ENCODE results near the gene SRPK1.
"Not testable (repeated sequence)": the region's sequence is repeated elsewhere in the genome, so short reads cannot be mapped to it uniquely, and the experiment has no call there.

SRPK1 gene

GRCh38 chr6:35945650-35946025 is 24.7 kb upstream of the SRPK1 start:
- Histone ChIP-seq H3F3A (ENCODE audit: insufficient read depth, low read length) (no peaks in the 10 kb centered on the region), H3K4me2 (ENCODE audit: low read length) (no peak overlapping the region), H3K36me3 (ENCODE audit: insufficient read depth, low read length) (no peaks in the 10 kb centered on the region), H3K27ac (ENCODE audit: low read depth, low read length, poor library complexity, severe bottlenecking) (no peak overlapping the region), H4K20me1 (ENCODE audit: insufficient read depth, low read length) (no peaks in the 10 kb centered on the region), H2AFZ (ENCODE audit: low read length) (no peak overlapping the region), H3K9me2 (ENCODE audit: low read depth, low read length) (no peaks in the 10 kb centered on the region), H3K4me3 (ENCODE audit: low read depth, low read length, poor library complexity, severe bottlenecking) (no peak overlapping the region), H3K79me2 (ENCODE audit: insufficient read depth, low read length) (no peaks in the 10 kb centered on the region), H3K27me3 (ENCODE audit: insufficient read depth, low read length) (no peaks in the 10 kb centered on the region; the same call in 1 of the 2 replicates), H3K9me3 (ENCODE audit: low read length) (0 out of 2 replicates have a peak, but pooled peaks cover 3% of the 10 kb centered on the region), H3K9ac (ENCODE audit: low read length) (no peak overlapping the region), H3K4me1 (ENCODE audit: insufficient read depth, low read length, severe bottlenecking) (no peaks in the 10 kb centered on the region)
- no peak for TF ChIP-seq CTCF (IDR thresholded peaks at IDR 0.05; ENCODE audit: low read length)
- no peak for TF ChIP-seq EZH2 (IDR thresholded peaks at IDR 0.05; ENCODE audit: borderline replicate concordance, low read length)

GRCh38 chr6:35943390-35943789 is 22.5 kb upstream of the SRPK1 start:
- Histone ChIP-seq H3K4me3 (ENCODE audit: low read depth, low read length, poor library complexity, severe bottlenecking) (no peak overlapping the region), H3K4me1 (ENCODE audit: insufficient read depth, low read length, severe bottlenecking) (no peaks in the 10 kb centered on the region), H2AFZ (ENCODE audit: low read length) (no peak overlapping the region), H3K9ac (ENCODE audit: low read length) (no peak overlapping the region), H3F3A (ENCODE audit: insufficient read depth, low read length) (no peaks in the 10 kb centered on the region), H3K27ac (ENCODE audit: low read depth, low read length, poor library complexity, severe bottlenecking) (no peak overlapping the region), H3K27me3 (ENCODE audit: insufficient read depth, low read length) (no peaks in the 10 kb centered on the region; the same call in 1 of the 2 replicates), H3K79me2 (ENCODE audit: insufficient read depth, low read length) (no peaks in the 10 kb centered on the region), H3K36me3 (ENCODE audit: insufficient read depth, low read length) (no peaks in the 10 kb centered on the region; the same call in 1 of the 2 replicates), H4K20me1 (ENCODE audit: insufficient read depth, low read length) (no peaks in the 10 kb centered on the region), H3K4me2 (ENCODE audit: low read length) (no peak overlapping the region), H3K9me2 (ENCODE audit: low read depth, low read length) (no peaks in the 10 kb centered on the region), H3K9me3 (ENCODE audit: low read length) (0 out of 2 replicates have a peak, but pooled peaks cover 8% of the 10 kb centered on the region)
- no peak for TF ChIP-seq CTCF (IDR thresholded peaks at IDR 0.05; ENCODE audit: low read length)
- no peak for TF ChIP-seq EZH2 (IDR thresholded peaks at IDR 0.05; ENCODE audit: borderline replicate concordance, low read length)

GRCh38 chr6:35942355-35942754 is 21.5 kb upstream of the SRPK1 start:
- Histone ChIP-seq H2AFZ (ENCODE audit: low read length) (no peak overlapping the region), H3K27ac (ENCODE audit: low read depth, low read length, poor library complexity, severe bottlenecking) (no peak overlapping the region), H3K4me1 (ENCODE audit: insufficient read depth, low read length, severe bottlenecking) (no peaks in the 10 kb centered on the region), H3K4me3 (ENCODE audit: low read depth, low read length, poor library complexity, severe bottlenecking) (no peak overlapping the region), H3F3A (ENCODE audit: insufficient read depth, low read length) (no peaks in the 10 kb centered on the region), H3K27me3 (ENCODE audit: insufficient read depth, low read length) (no peaks in the 10 kb centered on the region; the same call in 1 of the 2 replicates), H3K4me2 (ENCODE audit: low read length) (no peak overlapping the region), H3K9me2 (ENCODE audit: low read depth, low read length) (no peaks in the 10 kb centered on the region), H3K36me3 (ENCODE audit: insufficient read depth, low read length) (no peaks in the 10 kb centered on the region; the same call in 1 of the 2 replicates), H3K79me2 (ENCODE audit: insufficient read depth, low read length) (no peaks in the 10 kb centered on the region), H3K9me3 (ENCODE audit: low read length) (0 out of 2 replicates have a peak, but pooled peaks cover 8% of the 10 kb centered on the region), H3K9ac (ENCODE audit: low read length) (no peak overlapping the region), H4K20me1 (ENCODE audit: insufficient read depth, low read length) (no peaks in the 10 kb centered on the region)
- no peak for TF ChIP-seq EZH2 (IDR thresholded peaks at IDR 0.05; ENCODE audit: borderline replicate concordance, low read length)
- TF ChIP-seq CTCF (IDR thresholded peaks at IDR 0.05; ENCODE audit: low read length): no peak

GRCh38 chr6:35941170-35941569 is 20.3 kb upstream of the SRPK1 start:
- not testable (repeated sequence) for H3K9me3 ChIP-seq (ENCODE audit: low read length); H3K27ac ChIP-seq (ENCODE audit: low read depth, low read length, poor library complexity, severe bottlenecking); H3K9me2 ChIP-seq (ENCODE audit: low read depth, low read length); H3K4me3 ChIP-seq (ENCODE audit: low read depth, low read length, poor library complexity, severe bottlenecking); H3K36me3 ChIP-seq (ENCODE audit: insufficient read depth, low read length); H3K9ac ChIP-seq (ENCODE audit: low read length); H2AFZ ChIP-seq (ENCODE audit: low read length); H3F3A ChIP-seq (ENCODE audit: insufficient read depth, low read length); H3K4me2 ChIP-seq (ENCODE audit: low read length); H3K79me2 ChIP-seq (ENCODE audit: insufficient read depth, low read length); H4K20me1 ChIP-seq (ENCODE audit: insufficient read depth, low read length); H3K27me3 ChIP-seq (ENCODE audit: insufficient read depth, low read length); H3K4me1 ChIP-seq (ENCODE audit: insufficient read depth, low read length, severe bottlenecking)

GRCh38 chr6:35940014-35940413 is 19.1 kb upstream of the SRPK1 start:
- H3K27me3 ChIP-seq (ENCODE audit: insufficient read depth, low read length): not testable (repeated sequence)

More at GRCh38 chr6:35940014-35940413, 19.1 kb upstream of the SRPK1 start:
- H3K4me2 ChIP-seq (ENCODE audit: low read length); H3K4me1 ChIP-seq (ENCODE audit: insufficient read depth, low read length, severe bottlenecking); H3K9me2 ChIP-seq (ENCODE audit: low read depth, low read length); H3K9me3 ChIP-seq (ENCODE audit: low read length); H3K36me3 ChIP-seq (ENCODE audit: insufficient read depth, low read length); H3K9ac ChIP-seq (ENCODE audit: low read length); H2AFZ ChIP-seq (ENCODE audit: low read length); H4K20me1 ChIP-seq (ENCODE audit: insufficient read depth, low read length); H3F3A ChIP-seq (ENCODE audit: insufficient read depth, low read length); H3K4me3 ChIP-seq (ENCODE audit: low read depth, low read length, poor library complexity, severe bottlenecking); H3K79me2 ChIP-seq (ENCODE audit: insufficient read depth, low read length); H3K27ac ChIP-seq (ENCODE audit: low read depth, low read length, poor library complexity, severe bottlenecking): not testable (repeated sequence)
